ENCODE measurements around the gene CNTFR. TPM values are rescaled to one million over a fixed set of nuclear protein-coding genes. Genes with fewer than 3 reads are reported as not detected.

CNTFR gene
- total and polyA plus RNA-seq, 4 donors = 0.75 to 3.3 (median 2.0) TPM

GRCh38 chr9:34557426-34558321 lies 31.9 kb downstream of the CNTFR start:
- WGBS = 89% methylated on average over 19 of the region's 19 CpGs
- Histone ChIP-seq H3K27me3 (ENCODE audit: control insufficient read depth in 4 of 4, insufficient read depth in 4 of 4, low read length in 3 of 4) (no peaks in the 10 kb centered on the region), H3K4me1 (ENCODE audit: control insufficient read depth in 4 of 4, insufficient read depth in 4 of 4, low read length in 3 of 4) (peaks cover 7 to 27% (median 15%) of the 10 kb centered on the region in 4 donors), H3K4me3 (ENCODE audit: low read depth in 1 of 3, low read length in 3 of 3) (no peak overlapping the region), H3K36me3 (ENCODE audit: control insufficient read depth in 4 of 4, insufficient read depth in 3 of 4, low read depth in 1 of 4, low read length in 3 of 4) (no peaks in the 10 kb centered on the region), H3K27ac (ENCODE audit: low read depth in 1 of 2, low read length in 2 of 2) (no peak overlapping the region), H3K9me3 (ENCODE audit: control insufficient read depth in 4 of 4, low read length in 3 of 4) (no peaks in the 10 kb centered on the region), H3K9ac (ENCODE audit: low read depth in 1 of 2, low read length in 2 of 2) (no peak overlapping the region)
- TF ChIP-seq HNF4G (IDR thresholded peaks at IDR 0.05) = no peak
- TF ChIP-seq REST (IDR thresholded peaks at IDR 0.05) = no peak
- no peak for TF ChIP-seq ATF3 (IDR thresholded peaks at IDR 0.05)
- TF ChIP-seq, protein P1, sequence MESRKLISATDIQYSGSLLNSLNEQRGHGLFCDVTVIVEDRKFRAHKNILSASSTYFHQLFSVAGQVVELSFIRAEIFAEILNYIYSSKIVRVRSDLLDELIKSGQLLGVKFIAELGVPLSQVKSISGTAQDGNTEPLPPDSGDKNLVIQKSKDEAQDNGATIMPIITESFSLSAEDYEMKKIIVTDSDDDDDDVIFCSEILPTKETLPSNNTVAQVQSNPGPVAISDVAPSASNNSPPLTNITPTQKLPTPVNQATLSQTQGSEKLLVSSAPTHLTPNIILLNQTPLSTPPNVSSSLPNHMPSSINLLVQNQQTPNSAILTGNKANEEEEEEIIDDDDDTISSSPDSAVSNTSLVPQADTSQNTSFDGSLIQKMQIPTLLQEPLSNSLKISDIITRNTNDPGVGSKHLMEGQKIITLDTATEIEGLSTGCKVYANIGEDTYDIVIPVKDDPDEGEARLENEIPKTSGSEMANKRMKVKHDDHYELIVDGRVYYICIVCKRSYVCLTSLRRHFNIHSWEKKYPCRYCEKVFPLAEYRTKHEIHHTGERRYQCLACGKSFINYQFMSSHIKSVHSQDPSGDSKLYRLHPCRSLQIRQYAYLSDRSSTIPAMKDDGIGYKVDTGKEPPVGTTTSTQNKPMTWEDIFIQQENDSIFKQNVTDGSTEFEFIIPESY (IDR thresholded peaks at IDR 0.05) = no peak
- no peak for TF ChIP-seq JUND (IDR thresholded peaks at IDR 0.05)
- TF ChIP-seq CTCF (IDR thresholded peaks at IDR 0.05; ENCODE audit: low read depth, low read length, missing input control) = no peak
- TF ChIP-seq YY1 (IDR thresholded peaks at IDR 0.05) = no peak
- TF ChIP-seq, protein P2, sequence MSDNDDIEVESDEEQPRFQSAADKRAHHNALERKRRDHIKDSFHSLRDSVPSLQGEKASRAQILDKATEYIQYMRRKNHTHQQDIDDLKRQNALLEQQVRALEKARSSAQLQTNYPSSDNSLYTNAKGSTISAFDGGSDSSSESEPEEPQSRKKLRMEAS (IDR thresholded peaks at IDR 0.05) = no peak
- no peak for TF ChIP-seq GABPA (IDR thresholded peaks at IDR 0.05 in 1 of 2, conservative IDR thresholded peaks at IDR 0.05 in 1 of 2)
- TF ChIP-seq RAD21 (IDR thresholded peaks at IDR 0.05) = no peak
- DNase-seq (ENCODE audit: low spot score) = no peak

DNA sequence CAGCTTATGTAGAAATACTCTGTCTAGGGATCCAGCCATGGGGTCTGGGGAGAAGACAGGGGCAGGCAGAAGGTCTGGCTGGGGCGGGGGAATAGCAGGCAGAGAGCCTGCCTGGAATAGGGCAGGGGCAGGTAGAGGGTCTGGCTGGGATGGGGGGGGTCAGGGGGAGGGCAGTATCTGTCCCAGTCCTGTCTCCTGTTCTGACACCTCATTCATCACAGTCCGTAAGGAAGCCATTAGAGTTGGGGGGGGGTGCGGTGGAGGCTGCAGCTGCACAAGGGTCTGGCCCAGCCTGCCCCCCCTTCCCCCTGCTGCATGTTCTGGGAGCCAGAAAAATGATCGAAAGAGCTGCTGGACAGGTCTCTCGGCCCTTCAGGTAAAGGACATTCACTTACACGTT lies 32.6 kb downstream of the CNTFR start:
- H3K4me1 ChIP-seq (ENCODE audit: control insufficient read depth in 4 of 4, insufficient read depth in 4 of 4, low read length in 3 of 4) = peaks cover 7 to 27% (median 15%) of the 10 kb centered on the region in 4 donors
- no peak overlapping the region for H3K27ac ChIP-seq (ENCODE audit: low read depth in 1 of 2, low read length in 2 of 2)
- no peaks in the 10 kb centered on the region for H3K27me3 ChIP-seq (ENCODE audit: control insufficient read depth in 4 of 4, insufficient read depth in 4 of 4, low read length in 3 of 4)
- H3K36me3 ChIP-seq (ENCODE audit: control insufficient read depth in 4 of 4, insufficient read depth in 3 of 4, low read depth in 1 of 4, low read length in 3 of 4) = no peaks in the 10 kb centered on the region
- H3K9ac ChIP-seq (ENCODE audit: low read depth in 1 of 2, low read length in 2 of 2) = no peak overlapping the region
- no peak for DNase-seq (ENCODE audit: low spot score)
- H3K4me3 ChIP-seq (ENCODE audit: low read depth in 1 of 3, low read length in 3 of 3) = no peak overlapping the region
- H3K9me3 ChIP-seq (ENCODE audit: control insufficient read depth in 4 of 4, low read length in 3 of 4) = no peaks in the 10 kb centered on the region
- 90% methylated on average over 6 of the region's 6 CpGs for whole genome bisulfite sequencing
- TF ChIP-seq, protein P1 (IDR thresholded peaks at IDR 0.05) = no peak
- TF ChIP-seq GABPA (IDR thresholded peaks at IDR 0.05 in 1 of 2, conservative IDR thresholded peaks at IDR 0.05 in 1 of 2) (no peak), RXRA (IDR thresholded peaks at IDR 0.05) (no peak), ATF3 (IDR thresholded peaks at IDR 0.05) (no peak), RAD21 (IDR thresholded peaks at IDR 0.05) (no peak), HNF4A (conservative IDR thresholded peaks at IDR 0.05) (no peak), REST (IDR thresholded peaks at IDR 0.05) (no peak), NR2F2 (IDR thresholded peaks at IDR 0.05) (no peak)
- TF ChIP-seq, protein P2 (IDR thresholded peaks at IDR 0.05) = no peak

Data from liver (tissue), 9 donors.